SH-SY5Y (cell line): ENCODE measurements around the gene INPP4B.

Experiments
- GATA2 ChIP-seq: IDR thresholded peaks from 2 replicates; pipeline ENCODE4 v1.6.1; 2011; ENCODE audit warnings: mild to moderate bottlenecking, low read depth, low read length
- GATA3 ChIP-seq: IDR thresholded peaks from 2 replicates; pipeline ENCODE4 v1.6.1; 2011; ENCODE audit warnings: low read depth, mild to moderate bottlenecking, low read length, moderate library complexity

DNA sequence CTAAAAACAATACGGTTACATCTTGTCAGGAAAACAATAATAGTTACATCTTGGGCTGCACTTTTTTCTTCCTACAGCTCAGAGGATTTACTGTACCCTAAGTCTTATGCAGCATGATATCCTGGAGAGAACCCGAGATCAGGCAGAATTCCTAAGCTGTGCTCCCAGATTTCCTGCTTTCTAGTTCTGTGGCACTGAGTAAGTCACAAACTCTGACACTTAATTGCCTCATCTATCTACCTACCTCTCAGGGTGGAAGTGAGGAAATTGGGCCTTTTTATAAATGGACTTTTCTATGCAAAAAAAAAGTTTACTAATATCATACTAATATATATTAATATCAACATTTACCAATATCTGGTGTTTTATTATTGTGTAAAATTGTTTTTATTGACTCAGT is 438.5 kb downstream of the INPP4B start:
- TF ChIP-seq GATA2 (no peak), GATA3 (no peak)
